HepG2 (cell line): Measurements from ENCODE around the gene HMMR. TPM values are rescaled to one million over a fixed set of nuclear protein-coding genes. Genes with fewer than 3 reads are reported as not detected.

Experiments used
- CBX1 ChIP-seq: IDR thresholded peaks from one replicate; pipeline ENCODE4 v1.6.1; 2016; ENCODE audit warnings: antibody characterized with exemption, low read depth
- DNMT3B ChIP-seq: conservative IDR thresholded peaks from 2 replicates; pipeline ENCODE4 v1.6.1; 2016; ENCODE audit warnings: missing biosample characterization, control low read depth
- EHMT2 ChIP-seq: fragments of 200-600 bp; sonication (generic); IDR thresholded peaks from 2 replicates; pipeline ENCODE4 v1.7.0; 2017; ENCODE audit warnings: antibody characterized with exemption, low read depth, low read length, borderline replicate concordance
- ERF ChIP-seq: IDR thresholded peaks from 2 replicates; pipeline ENCODE4 v1.6.1; 2018; ENCODE audit warnings: missing biosample characterization, missing genetic modification reagents
- GFI1 ChIP-seq: sonication (generic); formaldehyde crosslinking; IDR thresholded peaks from 2 replicates; pipeline ENCODE4 v1.5.0; 2020; ENCODE audit warnings: missing genetic modification reagents, mild to moderate bottlenecking, borderline replicate concordance
- GMEB2 ChIP-seq: IDR thresholded peaks from 2 replicates; pipeline ENCODE4 v1.6.1; 2016; ENCODE audit warnings: missing biosample characterization, missing genetic modification reagents, low read depth
- GPN1 ChIP-seq: sonication (generic); formaldehyde crosslinking; IDR thresholded peaks from 2 replicates; pipeline ENCODE4 v1.5.1; 2020; ENCODE audit warnings: missing genetic modification reagents, borderline replicate concordance
- HHEX ChIP-seq: IDR thresholded peaks from 2 replicates; pipeline ENCODE4 v1.6.1; 2016; ENCODE audit warnings: control low read depth
- HNF4G ChIP-seq, 2 experiments: sonication (generic) in 1 of 2; formaldehyde crosslinking in 1 of 2; IDR thresholded peaks; 2 replicates each; pipeline versions ENCODE4 v1.4.0 to v1.6.1; 2011 to 2020; ENCODE audit warnings: borderline replicate concordance in 2 of 2, low read depth in 2 of 2, mild to moderate bottlenecking in 2 of 2, low read length in 1 of 2, missing genetic modification reagents in 1 of 2, moderate library complexity in 1 of 2
- SSRP1 ChIP-seq: IDR thresholded peaks from 2 replicates; pipeline ENCODE4 v1.6.1; 2016; ENCODE audit warnings: control low read depth
- TBL1XR1 ChIP-seq: fragments of 150-350 bp; IDR thresholded peaks from 2 replicates; pipeline ENCODE4 v1.6.1; 2014; ENCODE audit warnings: borderline replicate concordance, low read length; ENCODE audit not compliant: partially characterized antibody
- ZBTB38 ChIP-seq: sonication (generic); formaldehyde crosslinking; IDR thresholded peaks from 2 replicates; pipeline ENCODE4 v1.5.1; 2020; ENCODE audit warnings: mild to moderate bottlenecking, missing genetic modification reagents
- ZNF20 ChIP-seq: sonication (generic); formaldehyde crosslinking; IDR thresholded peaks from 2 replicates; pipeline ENCODE4 v1.4.0; 2020; ENCODE audit warnings: mild to moderate bottlenecking, moderate library complexity, missing genetic modification reagents
- ZNF678 ChIP-seq: sonication (generic); formaldehyde crosslinking; IDR thresholded peaks from 2 replicates; pipeline ENCODE4 v1.4.0; 2020; ENCODE audit warnings: mild to moderate bottlenecking, missing genetic modification reagents
- ZNF740 ChIP-seq: sonication (generic); formaldehyde crosslinking; IDR thresholded peaks from 2 replicates; pipeline ENCODE4 v1.4.0; 2020; ENCODE audit warnings: missing genetic modification reagents
- ZNF781 ChIP-seq: sonication (generic); formaldehyde crosslinking; IDR thresholded peaks from 2 replicates; pipeline ENCODE4 v1.5.1; 2020; ENCODE audit warnings: borderline replicate concordance, mild to moderate bottlenecking, missing genetic modification reagents; ENCODE audit errors: not compliant biosample characterization
- polyA plus RNA-seq, 8 experiments: library from polyadenylated mRNA; depleted of rRNA in 3 of 8; stranded (reverse) in 7 of 8; unstranded in 1 of 8; fragments of >200 nt; fragmentation: Illumina TruSeq in 4 of 8; extraction: Trizol in 4 of 8; gene quantifications; 2 replicates each; pipeline versions ENCODE4 v1.2.1 to v1.2.3, GENCODE V29; 2011 to 2016; ENCODE audit warnings: low read depth in 4 of 8, missing spikeins in 1 of 8, mixed read lengths in 1 of 8; ENCODE audit not compliant: insufficient read depth in 1 of 8
- total RNA-seq, 5 experiments: library from RNA; depleted of rRNA; stranded (reverse); fragments of >200 nt; fragmentation: Illumina TruSeq; extraction: Trizol; gene quantifications; 2 replicates each; pipeline ENCODE4 v1.2.3, GENCODE V29; 2016; ENCODE audit warnings: low read depth in 1 of 5
- TF ChIP-seq, protein P1 (sequence below): sonication (generic); formaldehyde crosslinking; conservative IDR thresholded peaks from 2 replicates; pipeline ENCODE4 v1.4.0; 2020; ENCODE audit warnings: mild to moderate bottlenecking, missing genetic modification reagents, moderate library complexity
- TF ChIP-seq, protein P2 (sequence below): sonication (generic); formaldehyde crosslinking; IDR thresholded peaks from 2 replicates; pipeline ENCODE4 v1.4.0; 2020; ENCODE audit warnings: mild to moderate bottlenecking, missing genetic modification reagents
- TF ChIP-seq, protein P3 (sequence below): sonication (generic); formaldehyde crosslinking; IDR thresholded peaks from 2 replicates; pipeline ENCODE4 v1.4.0; 2020; ENCODE audit warnings: missing genetic modification reagents

The HMMR gene
- total and polyA plus RNA-seq, 2 of the 13 experiments (the other 11 are each of a cell fraction or from before 2014, with no cell fraction given) = 8.5 to 48.3 TPM

GRCh38 chr5:163459819-163460561 is 442 bp upstream of the HMMR start, which contains the start of gene NUDCD2 (continued):
- TF ChIP-seq ZNF781 (CRISPR knock-in tag) = peak; percentile 96
- TF ChIP-seq GFI1 (CRISPR knock-in tag) = no peak
- TF ChIP-seq, protein P1, sequence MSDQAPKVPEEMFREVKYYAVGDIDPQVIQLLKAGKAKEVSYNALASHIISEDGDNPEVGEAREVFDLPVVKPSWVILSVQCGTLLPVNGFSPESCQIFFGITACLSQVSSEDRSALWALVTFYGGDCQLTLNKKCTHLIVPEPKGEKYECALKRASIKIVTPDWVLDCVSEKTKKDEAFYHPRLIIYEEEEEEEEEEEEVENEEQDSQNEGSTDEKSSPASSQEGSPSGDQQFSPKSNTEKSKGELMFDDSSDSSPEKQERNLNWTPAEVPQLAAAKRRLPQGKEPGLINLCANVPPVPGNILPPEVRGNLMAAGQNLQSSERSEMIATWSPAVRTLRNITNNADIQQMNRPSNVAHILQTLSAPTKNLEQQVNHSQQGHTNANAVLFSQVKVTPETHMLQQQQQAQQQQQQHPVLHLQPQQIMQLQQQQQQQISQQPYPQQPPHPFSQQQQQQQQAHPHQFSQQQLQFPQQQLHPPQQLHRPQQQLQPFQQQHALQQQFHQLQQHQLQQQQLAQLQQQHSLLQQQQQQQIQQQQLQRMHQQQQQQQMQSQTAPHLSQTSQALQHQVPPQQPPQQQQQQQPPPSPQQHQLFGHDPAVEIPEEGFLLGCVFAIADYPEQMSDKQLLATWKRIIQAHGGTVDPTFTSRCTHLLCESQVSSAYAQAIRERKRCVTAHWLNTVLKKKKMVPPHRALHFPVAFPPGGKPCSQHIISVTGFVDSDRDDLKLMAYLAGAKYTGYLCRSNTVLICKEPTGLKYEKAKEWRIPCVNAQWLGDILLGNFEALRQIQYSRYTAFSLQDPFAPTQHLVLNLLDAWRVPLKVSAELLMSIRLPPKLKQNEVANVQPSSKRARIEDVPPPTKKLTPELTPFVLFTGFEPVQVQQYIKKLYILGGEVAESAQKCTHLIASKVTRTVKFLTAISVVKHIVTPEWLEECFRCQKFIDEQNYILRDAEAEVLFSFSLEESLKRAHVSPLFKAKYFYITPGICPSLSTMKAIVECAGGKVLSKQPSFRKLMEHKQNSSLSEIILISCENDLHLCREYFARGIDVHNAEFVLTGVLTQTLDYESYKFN (CRISPR knock-in tag) = peak; percentile 56; the same call in 1 of the 2 replicates
- TF ChIP-seq SSRP1 (CRISPR knock-in tag) = no peak
- no peak for TF ChIP-seq DNMT3B (CRISPR knock-in tag)
- no peak for TF ChIP-seq TBL1XR1
- no peak; the same call in 1 of the 2 replicates for TF ChIP-seq ZNF678 (CRISPR knock-in tag)
- TF ChIP-seq, protein P2, sequence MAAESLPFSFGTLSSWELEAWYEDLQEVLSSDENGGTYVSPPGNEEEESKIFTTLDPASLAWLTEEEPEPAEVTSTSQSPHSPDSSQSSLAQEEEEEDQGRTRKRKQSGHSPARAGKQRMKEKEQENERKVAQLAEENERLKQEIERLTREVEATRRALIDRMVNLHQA (CRISPR knock-in tag) = no peak
- TF ChIP-seq HHEX (CRISPR knock-in tag) = 0 out of 2 replicates have a peak, but pooled peaks have one; percentile 8
- peak; percentile 63; the same call in 1 of the 2 replicates for TF ChIP-seq GPN1 (CRISPR knock-in tag)
- TF ChIP-seq ZNF740 (CRISPR knock-in tag) = 0 out of 2 replicates have a peak, but pooled peaks have one; percentile 44
- no peak for TF ChIP-seq HNF4G (IDR thresholded peaks at IDR 0.05; ENCODE audit: borderline replicate concordance, low read depth, low read length)
- peak; percentile 64; the same call in 1 of the 2 replicates for TF ChIP-seq HNF4G (CRISPR knock-in tag; IDR thresholded peaks at IDR 0.05; ENCODE audit: borderline replicate concordance, low read depth)
- TF ChIP-seq CBX1 = peak; percentile 83
- no peak for TF ChIP-seq EHMT2
- TF ChIP-seq ZBTB38 = peak; percentile 88
- TF ChIP-seq GMEB2 = peak; percentile 27; the same call in 1 of the 2 replicates
- TF ChIP-seq ZNF20 (CRISPR knock-in tag) = no peak
- peak; percentile 78 for TF ChIP-seq ERF (CRISPR knock-in tag)
- TF ChIP-seq, protein P3, sequence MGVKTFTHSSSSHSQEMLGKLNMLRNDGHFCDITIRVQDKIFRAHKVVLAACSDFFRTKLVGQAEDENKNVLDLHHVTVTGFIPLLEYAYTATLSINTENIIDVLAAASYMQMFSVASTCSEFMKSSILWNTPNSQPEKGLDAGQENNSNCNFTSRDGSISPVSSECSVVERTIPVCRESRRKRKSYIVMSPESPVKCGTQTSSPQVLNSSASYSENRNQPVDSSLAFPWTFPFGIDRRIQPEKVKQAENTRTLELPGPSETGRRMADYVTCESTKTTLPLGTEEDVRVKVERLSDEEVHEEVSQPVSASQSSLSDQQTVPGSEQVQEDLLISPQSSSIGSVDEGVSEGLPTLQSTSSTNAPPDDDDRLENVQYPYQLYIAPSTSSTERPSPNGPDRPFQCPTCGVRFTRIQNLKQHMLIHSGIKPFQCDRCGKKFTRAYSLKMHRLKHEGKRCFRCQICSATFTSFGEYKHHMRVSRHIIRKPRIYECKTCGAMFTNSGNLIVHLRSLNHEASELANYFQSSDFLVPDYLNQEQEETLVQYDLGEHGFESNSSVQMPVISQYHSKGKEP (CRISPR knock-in tag) = no peak; the same call in 1 of the 2 replicates
